ENCODE data around the gene HAPLN3.

Gene HAPLN3

GRCh38 chr15:88911766-88912118, 16.4 kb upstream of the HAPLN3 start:
- no peak for DNase-seq (ENCODE audit: low spot score)

- no peak for DNase-seq (ENCODE audit: low spot score)
Observed at GRCh38 chr15:88909956-88910831, 14.8 kb upstream of the HAPLN3 start.

DNA sequence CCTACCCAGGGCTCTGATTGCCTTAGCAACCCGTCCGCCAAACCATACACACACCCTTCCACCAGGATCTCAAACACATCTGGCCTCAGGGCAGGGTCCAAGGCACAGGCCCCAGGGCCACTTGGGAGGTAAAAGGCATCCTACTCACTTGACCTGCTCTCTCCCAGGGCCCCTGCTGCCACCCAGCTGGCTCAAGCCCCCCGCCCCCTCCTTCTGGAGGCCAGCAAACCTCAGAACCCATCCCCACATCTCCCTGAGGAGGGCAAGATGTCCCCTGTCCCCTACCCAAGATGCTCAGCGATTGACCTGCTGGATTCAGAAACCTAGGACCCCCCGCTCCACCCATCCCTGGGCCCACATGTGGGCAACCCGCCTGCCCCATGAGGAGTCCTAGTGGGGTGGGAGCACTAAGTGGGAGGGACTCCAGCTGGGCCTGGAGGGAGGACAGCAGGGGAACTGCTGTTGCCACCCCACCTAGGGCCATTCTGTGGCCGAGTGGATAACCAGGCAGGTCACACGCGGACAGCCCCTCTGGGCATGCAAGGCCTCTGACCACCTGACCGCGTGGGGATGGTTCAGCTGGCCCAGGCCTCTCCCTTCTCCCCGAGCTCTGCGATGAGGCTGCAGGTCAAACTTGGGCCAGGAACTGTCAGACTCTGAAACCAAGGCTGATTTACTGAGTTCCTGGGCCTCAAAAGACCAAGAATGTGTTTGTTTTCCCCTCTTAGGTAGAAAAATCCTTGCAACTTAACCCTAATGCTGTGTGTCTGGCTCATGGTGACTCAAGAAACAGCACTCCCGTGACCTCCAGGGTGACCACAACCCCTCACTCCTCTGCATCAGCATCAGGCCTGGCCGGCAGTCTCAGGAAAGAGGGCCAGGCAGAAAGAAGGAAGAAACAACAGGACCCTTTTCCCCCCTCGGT, 13.6 kb upstream of the HAPLN3 start:
- DNase-seq (ENCODE audit: low spot score), result no peak

GRCh38 chr15:88908123-88908522, 12.8 kb upstream of the HAPLN3 start:
- DNase-seq (ENCODE audit: low spot score), result no peak

DNA sequence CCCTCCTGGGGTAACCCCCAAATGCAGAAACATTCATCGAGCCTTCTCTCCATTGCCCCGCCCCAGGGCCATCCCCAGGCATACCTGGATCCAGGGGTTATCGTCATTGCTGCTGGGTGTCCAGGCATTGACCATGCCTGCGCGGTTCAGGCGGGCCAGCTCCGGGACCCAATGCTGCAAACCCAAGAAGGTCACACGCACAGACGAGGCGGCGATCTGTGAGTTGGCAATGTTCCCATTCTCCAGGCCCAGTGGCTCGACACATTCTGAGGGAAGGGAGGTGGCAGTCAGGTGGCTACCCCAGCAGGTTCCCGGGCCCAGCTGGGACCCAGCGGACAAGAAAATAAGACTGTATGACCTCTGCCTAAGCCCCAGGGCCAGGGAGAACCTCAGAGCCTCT, 11.8 kb upstream of the HAPLN3 start:
- DNase-seq (ENCODE audit: low spot score), result no peak

DNA sequence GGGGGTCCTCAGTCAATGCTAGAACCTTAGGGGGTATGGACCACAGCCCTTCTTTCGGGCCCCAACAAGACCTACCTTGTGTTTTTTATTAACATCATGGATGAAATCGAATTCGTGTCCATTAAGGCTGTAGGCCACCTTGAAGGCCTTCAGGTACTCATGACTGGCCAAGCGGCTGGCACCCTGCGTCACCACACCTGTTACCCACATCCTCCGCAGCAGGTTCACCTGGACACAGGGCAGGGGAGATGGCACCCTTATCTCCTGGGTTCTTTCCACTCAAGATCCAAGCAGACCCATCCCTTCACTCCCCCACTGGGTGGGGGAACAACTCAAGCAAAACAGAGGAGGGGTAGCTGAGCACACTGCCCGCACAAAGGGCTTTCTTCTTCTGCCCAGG, 11.2 kb upstream of the HAPLN3 start:
- no peak for DNase-seq (ENCODE audit: low spot score)

GRCh38 chr15:88906130-88906529, 10.8 kb upstream of the HAPLN3 start:
- no peak for DNase-seq (ENCODE audit: low spot score)

DNA sequence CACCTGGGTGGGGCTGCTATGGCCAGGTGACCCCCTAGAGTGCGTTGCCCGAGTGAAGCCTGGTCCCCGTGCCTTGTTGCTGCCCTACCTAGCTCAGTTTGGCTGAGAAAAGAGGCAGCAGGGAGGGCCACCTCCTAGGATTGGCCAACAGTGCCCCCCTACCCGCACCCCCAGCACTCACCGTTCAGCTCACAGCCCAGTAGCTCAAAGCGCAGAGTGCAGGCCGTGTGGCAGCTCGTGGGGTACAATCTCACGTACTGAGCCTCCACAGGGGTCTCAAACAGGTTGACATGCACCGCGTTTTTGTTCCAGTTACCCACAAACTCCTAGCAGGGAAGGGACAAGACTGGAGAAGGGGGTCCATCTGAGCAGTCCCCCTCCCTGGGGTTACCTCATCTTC, 10.2 kb upstream of the HAPLN3 start:
- no peak for DNase-seq (ENCODE audit: low spot score)

DNA sequence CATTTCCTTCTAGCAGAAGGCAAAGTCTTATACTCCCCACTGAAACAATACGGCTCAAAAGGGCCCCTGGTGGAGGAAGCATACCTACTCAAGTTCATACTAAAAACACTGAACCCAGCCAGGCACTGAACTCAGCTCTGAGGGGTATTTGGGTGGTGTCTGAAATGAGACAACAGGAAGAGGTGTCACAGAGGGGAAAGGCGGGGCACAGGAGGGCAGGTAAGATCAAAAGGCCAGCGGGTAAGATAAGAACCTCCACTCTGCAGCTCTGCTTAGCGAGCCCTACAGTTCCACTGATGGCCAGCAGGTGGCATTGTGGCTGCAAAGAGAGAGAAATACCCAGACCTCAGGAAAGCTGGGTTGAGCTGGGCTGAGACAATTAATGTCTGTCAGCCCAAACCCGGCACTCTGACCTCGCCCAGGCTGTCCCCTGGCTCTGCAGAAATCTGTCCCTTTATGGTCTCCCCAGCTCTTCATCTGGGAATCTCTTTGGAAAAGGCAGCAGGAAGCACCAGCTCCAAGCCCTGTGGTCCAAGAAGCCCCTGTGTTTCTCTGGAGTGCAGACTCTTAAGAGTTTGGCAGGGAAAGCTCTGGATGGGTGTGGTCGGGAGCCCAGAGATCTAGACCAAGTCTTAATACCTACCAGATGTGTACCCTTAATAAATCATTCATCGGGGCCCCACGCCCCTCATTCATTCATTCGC, 9.4 kb upstream of the HAPLN3 start:
- peak; percentile 90 for DNase-seq (ENCODE audit: low spot score)

DNA sequence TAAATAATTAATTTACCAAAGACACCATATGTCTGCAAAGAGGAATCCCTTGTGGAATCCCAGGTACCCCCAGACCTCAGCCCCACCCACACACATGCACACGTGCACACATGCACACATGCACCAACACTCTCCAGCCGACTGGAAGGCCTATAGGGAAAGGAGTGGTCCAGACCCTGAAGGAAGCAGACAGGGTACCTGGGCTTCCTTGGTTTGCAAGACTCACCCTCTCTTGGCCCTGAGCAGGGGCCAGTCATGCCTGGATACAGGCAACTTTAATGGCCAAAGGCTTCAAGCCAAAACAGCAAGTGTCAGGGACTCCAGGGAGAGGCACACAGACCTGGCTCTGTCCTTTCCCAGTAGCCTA, 8.9 kb upstream of the HAPLN3 start:
- DNase-seq (ENCODE audit: low spot score), result no peak

- DNase-seq (ENCODE audit: low spot score), result no peak
Observed at GRCh38 chr15:88902846-88903245, 7.5 kb upstream of the HAPLN3 start.

GRCh38 chr15:88902221-88902835, 7.0 kb upstream of the HAPLN3 start:
- DNase-seq (ENCODE audit: low spot score), result no peak

DNA sequence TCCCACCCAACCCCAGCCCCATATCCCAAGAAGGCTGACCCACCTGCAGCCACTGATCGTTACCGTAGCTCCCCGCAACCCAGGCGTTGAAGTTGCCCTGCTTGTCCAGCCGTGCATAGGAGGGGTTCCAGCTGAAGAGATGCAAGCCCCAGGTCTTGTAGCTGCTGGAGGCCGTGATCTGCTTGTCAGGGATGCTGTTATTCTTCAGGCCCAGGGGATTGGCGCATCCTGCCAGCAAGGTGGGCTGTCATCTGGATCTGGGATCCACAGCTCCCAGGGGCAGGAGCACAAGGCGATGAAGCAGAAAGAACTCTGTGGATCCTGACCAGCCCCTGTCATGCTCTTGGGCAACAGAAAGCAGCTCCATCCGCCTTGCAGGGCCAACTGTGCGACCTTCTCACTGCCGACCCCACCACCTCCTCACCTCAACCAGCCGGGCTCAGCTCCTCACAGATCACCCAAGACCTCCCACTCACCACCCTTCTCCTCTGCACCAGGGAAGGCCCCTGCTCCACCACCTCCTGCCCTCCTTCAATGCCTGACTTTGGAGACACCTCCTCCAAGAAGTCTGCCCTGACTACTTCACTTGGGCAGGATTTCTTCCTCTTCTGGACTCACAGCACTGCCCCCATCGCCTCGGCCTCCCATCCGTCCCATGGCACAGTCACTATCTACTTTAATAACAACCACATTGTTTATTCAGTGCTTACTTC, 6.3 kb upstream of the HAPLN3 start:
- DNase-seq (ENCODE audit: low spot score), result no peak

DNA sequence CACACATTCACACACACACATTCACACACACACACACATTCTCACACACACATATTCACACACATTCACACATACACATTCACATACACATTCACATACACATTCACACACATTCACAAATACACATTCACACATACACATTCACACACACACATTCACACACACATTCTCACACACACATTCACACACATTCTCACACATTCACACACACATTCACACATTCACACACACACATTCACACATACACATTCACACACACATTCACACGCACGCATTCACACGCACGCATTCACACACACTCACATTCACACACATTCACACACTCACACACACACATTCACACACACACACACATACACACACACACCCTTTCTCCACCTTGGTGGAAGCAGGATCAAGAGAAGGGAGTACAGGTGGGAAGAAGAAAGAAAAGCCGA, 5.7 kb upstream of the HAPLN3 start:
- no peak for DNase-seq (ENCODE audit: low spot score)

DNA sequence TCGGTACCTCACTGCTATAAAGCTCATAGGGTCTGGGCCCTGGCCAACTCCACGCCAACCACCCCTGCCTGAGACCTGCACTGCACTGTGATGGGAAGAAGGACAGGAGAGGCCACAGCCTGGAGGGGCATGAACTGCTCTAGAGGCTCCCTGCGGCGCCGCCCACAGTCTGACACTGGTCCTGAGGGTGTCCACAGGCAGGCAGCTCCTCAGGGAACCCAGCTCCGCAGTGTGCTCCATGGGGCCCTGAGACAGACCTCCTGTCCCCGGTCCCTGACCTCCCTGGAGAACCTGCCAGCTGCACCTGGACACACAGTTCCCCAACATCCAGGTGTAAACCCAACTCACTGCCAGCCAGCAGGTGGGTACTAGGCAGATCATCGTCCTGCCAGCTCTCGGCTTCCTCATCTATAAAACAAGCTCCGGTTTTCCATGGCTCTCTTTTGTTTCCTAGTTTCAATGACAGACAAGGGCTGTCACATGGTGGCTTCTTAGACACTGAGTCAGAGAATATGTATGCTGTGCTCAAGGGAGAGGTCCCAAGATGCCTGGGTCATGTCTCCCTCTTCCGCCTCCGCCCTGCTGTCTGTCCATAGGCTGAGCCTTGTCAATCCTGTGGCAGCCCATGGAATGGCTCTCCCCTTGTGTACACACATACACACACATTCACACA, 5.1 kb upstream of the HAPLN3 start:
- no peak for DNase-seq (ENCODE audit: low spot score)

GRCh38 chr15:88899251-88899650, 3.9 kb upstream of the HAPLN3 start:
- no peak for DNase-seq (ENCODE audit: low spot score)

- no peak for DNase-seq (ENCODE audit: low spot score)
Observed at GRCh38 chr15:88898736-88899135, 3.4 kb upstream of the HAPLN3 start.

DNA sequence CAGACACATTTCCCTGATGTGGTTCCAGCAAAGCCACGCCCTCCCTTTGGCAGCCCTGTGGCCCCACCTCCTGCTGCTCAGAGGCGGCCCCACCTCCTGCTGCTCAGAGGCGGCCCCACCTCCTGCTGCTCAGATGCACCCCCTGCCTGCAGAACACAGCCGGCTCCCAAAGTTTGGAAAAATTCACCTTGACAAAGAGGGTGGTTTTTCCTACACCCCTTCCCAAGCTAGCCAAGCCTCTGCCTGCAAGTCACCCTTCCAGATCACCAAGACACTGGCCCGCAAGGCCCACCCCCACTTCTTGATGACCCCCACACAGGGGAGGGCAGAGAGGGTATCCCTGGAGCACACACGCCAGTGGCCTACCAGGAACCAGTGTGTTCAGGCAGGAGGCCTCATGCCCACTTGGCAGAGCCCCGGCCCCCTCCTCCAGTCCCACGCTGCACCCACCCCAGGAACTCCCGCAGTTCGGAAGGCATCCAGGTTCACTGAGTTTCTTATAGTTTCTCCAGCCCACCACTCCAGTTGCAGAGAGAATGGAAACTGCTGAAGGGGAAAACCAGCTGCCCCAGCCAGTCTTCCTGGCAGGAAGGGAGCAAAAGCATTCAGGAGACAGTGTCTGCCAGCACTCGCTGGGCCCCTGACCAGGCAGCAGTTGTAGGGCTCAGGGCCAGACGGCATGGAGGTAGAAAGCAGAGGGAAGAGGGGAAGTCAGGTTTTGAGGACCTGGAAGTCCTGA, 2.3 kb upstream of the HAPLN3 start:
- peak; percentile 86 for DNase-seq (ENCODE audit: low spot score)

DNA sequence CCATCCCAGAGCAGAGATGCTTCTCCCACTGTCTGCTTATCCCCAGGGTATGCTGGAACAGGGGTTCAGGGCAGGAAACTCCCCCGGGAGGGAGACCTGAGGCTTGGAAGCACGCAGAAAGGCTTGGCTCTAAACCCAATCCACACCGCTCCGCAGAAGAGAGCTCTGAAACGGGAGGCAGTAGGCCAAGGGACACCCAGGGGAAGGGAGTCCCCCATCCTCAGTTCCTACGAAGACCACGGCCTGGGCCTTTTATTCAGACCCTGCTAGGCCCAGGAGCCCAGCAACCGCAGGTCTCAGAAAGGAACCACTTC, 1.8 kb upstream of the HAPLN3 start:
- DNase-seq (ENCODE audit: low spot score), result no peak

DNA sequence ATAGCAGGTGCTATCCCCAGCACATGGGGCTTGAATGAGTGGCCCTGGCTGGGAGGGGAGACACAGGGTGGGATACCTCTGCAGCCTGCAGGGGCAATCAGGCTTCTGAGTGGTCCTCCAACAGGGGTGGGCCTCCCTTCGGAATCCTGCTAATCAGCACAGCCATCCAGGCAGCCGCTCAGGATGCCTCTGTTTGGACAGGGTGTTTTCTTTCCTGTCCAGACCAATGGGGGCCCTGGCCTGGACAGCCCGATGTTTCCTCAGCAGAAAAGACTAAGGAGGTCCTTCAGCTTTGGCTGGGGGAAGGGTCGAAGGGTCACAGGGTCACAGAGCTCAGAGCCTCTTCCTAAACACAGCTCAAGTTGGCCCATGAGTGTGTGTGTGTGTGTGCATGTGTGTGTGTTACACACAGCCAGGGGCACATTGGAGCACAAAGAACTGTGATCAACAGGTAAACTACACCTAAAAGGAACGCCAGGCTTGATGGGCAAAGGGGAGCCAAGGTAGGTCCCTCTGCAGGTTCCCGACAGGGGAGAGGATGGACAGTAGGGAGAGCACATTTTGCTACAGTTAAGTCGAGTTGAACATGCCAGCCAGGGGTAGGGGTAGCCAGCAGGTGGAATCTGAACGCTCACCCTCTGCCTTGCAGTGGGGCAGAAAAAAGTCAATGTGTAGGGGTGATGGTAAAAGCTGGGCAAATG, 1.1 kb upstream of the HAPLN3 start:
- DNase-seq (ENCODE audit: low spot score), result no peak

All from HuH-7.5 (cell line).